ENCODE measurements around the gene TNS4.

The TNS4 gene

DNA sequence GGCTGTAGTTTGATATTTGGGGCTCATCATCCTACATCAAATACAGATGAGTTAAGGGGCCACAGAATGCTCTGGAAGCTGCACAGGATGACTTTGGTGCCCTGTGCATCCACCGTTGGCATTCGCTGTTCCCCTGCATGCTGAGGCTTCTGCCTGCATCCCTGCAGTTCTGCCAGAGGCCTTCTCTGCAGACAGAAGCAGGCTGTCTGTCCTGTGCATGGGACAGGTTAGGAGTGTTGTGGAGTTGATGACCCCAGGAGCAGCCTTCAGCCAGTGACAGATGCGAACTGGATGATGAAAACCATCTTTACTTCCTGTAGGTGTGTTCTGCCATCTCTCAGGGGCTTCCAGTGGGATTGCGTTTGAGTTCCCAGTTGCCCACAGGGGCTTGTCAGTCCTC, 13.6 kb upstream of the TNS4 start:
- no peak for DNase-seq

DNA sequence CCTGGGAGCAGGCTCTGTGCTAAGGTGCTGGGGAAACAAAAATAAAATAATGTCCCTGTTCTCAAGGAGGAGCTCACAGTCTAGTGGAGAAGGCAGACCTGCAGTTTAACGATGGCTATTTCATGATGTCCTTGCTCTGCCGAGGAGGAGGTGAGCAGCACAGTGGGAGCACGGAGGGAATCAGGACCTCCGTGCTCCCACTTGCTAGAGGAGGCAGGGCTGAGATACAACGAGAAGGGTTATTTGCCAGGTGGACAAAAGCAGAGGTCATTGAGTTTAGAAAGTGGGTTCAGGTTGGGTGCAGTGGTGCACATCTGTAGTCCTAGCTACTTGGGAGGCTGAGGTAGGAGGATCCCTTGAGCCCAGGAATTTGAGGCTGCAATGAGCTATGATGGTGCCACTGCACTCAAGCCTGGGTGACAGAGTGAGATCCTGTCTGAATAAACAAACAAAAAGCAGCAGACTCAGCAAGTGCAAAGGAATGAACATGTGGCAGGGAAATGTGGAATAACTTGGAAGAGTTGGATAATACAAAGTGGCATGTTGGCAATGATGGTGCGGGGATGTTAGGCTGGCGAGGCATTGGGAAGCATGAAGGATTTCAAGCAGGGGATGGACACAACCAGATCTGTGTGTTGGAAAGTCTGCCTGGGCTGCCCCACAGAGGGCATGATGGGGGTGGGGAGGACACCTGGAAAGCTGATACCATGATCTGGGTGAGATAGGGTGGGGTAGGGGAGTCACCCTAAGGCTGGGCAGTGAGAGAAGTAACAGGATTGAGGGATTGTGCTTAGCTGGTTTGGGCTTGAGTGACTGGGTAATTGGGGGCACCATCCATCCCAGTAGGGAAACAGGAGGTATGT, 12.8 kb upstream of the TNS4 start:
- DNase-seq: no peak

- no peak for DNase-seq
Observed at GRCh38 chr17:40511667-40512220, 10.3 kb upstream of the TNS4 start.

GRCh38 chr17:40511136-40511535, 9.7 kb upstream of the TNS4 start:
- no peak for DNase-seq

- no peak for DNase-seq
Observed at GRCh38 chr17:40510328-40510648, 8.9 kb upstream of the TNS4 start.

- no peak for DNase-seq
Observed at GRCh38 chr17:40509626-40510327, 8.4 kb upstream of the TNS4 start.

DNA sequence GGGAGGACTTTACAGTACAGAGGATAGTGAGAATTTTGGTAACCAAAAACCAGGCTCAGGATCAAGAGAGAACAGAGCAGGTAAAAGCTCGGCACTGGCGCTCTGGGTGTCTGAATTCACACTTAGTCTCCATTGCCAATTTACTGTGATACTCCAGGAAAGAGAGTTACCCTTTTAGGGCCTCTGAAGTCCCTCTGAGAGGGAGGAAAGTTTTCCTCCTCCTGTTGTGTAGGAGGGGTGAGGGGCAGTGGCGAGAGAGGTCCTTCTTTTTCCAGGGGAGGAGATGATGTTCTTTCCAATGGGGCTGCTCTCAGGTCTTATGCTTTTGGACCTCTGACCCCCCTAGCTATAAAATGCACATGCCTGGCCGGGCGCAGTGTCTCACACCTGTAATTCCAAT, 5.4 kb upstream of the TNS4 start:
- DNase-seq: no peak

DNA sequence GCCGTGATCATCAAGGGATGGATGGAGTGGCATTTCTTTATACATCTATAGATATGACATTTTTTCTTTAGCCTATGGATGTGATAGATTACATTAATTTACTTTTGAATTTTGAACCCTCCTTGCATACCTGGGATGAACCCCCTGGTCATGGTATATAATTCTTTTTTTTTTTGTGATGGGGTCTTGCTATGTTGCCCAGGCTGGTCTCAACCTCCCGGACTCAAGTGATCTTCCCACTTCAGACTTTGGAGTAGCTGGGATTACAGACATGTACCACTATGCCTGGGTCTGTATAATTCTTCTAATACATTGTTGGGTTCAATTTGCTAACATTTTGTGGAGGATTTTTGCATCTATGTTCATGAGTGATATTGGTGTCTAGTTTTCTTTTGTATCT, 1.7 kb upstream of the TNS4 start:
- DNase-seq: no peak

- no peak for DNase-seq
Observed at GRCh38 chr17:40502716-40503115, 1.3 kb upstream of the TNS4 start.

DNA sequence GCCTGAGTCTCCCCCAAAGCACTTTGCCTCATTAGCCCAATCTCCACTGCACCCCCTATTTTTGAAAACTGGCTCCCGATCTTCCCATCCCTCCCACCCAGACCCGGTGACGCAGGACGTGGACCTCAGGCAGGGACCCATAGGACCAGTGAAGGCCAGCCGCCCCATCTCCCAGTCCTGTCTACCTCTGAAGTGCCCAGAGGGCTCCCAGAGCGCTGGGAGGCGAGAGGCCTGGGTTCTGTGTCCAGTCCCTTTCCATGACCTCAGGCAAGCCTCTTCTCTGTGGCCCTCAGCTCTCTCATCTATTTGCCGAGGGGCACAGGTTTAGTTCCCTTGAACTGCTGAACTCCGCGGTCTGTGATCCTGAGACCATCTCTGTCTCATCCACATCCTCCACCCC, 714 bp downstream of the TNS4 start:
- no peak for DNase-seq

- DNase-seq: no peak
Observed at GRCh38 chr17:40500190-40500589, 1.2 kb downstream of the TNS4 start.

GRCh38 chr17:40499551-40500189, 1.8 kb downstream of the TNS4 start:
- peak; percentile 71 for DNase-seq

DNA sequence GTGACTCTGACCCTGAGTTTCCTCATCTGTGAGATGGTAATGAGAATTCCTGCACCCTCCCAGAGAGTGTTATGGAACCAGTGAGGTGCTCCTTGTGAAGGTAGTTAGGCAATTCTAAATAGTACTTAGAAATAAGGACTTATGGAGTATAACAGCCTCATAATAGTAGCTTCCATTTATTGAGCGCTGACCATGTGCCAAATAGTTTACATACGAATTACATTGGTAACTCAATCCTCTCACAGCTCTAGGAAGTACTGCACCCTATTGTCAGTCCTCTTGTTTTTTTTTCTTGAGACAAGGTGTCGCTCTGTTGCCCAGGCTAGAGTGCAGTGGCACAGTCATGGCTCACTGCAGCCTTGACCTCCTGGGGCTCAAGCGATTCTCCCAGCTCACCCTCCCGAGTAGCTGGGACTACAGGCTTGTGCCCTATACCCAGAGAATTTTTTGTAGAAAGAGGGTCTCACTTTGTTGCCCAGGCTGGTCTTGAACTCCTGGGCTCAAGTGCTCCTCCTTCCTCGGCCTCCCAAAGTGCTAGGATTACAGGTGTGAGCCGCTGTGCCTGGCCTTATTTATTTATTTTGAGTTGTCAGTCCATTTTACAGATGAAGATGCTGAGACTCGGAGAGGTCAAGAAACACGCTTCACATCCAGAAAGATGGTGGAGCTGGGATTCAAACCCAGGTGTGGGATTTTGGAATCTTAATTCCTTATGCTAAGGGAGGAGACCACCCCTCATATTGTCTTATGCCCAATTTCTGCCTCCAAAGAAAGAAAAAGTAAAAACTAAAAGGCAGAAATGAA, 2.9 kb downstream of the TNS4 start:
- DNase-seq: peak; percentile 51

- DNase-seq: no peak
Observed at GRCh38 chr17:40497695-40498094, 3.7 kb downstream of the TNS4 start.

DNA sequence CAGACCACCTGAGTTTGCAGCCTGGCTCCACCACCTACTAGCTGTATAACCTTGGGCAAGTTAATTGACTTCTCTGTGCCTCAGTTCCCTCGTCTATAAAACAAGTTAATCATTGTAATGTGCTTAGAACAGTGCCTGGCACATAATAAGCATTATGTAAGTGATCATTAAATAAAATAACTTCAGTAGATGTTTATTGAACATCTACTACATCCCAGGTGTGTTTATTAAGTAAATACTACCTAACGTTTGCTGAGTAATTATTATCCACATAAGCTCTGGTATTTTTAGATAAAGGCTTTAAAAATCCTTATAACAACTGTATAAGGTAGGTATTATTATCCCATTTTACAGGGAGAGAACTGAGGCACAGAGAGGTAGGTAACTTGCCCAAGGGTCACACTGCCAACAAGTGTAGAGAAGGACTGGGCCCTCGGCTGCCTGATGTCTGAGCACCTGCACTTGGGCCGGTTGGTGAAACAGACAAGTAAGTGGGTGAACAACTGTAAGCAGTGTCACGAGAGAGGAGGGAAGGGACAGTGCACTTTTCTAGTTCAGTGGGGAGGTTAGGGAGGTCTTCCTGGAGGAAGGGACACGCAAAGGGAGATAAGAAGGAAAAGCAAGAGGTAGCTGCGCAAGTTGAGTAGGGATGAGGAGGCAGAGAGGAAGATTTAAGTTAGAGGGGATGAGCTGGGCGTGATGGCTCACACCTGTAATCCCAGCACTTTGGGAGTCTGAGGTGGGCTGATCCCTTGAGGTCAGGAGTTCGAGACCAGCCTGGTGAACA, 4.6 kb downstream of the TNS4 start:
- no peak for DNase-seq

GRCh38 chr17:40496170-40496569, 5.3 kb downstream of the TNS4 start:
- DNase-seq: no peak

DNA sequence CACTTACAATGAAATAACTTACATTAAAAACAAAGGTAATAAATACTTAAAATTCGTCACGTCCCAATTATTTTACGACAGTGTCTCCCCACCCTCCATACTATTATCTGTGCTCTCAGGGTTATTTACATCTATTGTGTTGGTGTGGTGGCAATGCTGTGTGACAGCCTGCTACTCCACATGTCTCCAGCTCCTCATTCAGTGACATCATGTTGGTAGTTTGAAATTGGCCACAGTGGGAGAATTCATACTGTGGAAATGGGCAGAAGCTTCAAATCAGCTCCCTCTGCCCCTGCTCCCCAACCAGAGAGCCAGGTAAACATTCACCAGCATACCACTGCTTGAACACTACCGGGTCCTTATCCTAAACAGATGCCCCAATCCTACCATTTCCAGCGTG, 6.3 kb downstream of the TNS4 start:
- no peak for DNase-seq

DNA sequence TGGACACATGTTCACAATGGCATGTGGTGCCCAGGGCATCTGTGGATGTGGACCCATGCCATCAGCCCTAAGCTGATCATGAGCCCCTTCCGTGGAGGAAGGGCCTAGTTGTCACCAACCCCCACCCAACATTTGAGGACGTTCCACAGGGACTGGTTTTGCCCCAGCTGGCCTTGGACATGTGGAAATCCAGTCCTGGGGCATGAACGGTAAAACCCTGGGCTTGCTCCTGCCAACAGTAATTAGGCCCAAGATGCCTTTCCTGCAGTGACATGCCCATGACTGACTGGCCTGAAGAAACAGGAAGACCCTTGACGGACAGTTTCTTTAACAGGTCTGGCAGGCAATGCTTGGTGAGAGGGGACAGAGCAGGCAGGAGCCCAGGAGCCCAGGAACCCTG, 7.7 kb downstream of the TNS4 start:
- DNase-seq: no peak

DNA sequence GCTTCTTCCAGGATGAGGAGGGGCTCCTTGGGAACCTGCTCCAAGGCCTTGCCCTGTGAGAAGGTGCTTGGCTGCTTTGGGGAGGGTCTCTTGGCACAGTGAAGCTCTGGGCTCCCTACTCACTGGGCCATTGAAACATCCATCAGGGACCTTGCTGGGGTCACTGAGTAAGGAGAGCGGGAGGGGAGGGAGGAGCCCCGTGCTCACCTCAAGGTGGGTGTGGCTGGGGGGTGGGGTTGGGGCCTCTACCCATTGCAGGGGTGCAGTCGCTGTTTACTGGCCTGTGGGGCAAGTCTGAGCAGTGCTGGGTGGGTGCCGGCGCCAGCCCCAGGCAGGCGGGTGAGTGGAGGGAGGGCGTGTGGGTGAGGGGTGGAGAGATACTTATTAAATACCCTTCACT, 9.9 kb downstream of the TNS4 start:
- DNase-seq: no peak

- DNase-seq: no peak
Observed at GRCh38 chr17:40490982-40491381, 10.4 kb downstream of the TNS4 start.

DNA sequence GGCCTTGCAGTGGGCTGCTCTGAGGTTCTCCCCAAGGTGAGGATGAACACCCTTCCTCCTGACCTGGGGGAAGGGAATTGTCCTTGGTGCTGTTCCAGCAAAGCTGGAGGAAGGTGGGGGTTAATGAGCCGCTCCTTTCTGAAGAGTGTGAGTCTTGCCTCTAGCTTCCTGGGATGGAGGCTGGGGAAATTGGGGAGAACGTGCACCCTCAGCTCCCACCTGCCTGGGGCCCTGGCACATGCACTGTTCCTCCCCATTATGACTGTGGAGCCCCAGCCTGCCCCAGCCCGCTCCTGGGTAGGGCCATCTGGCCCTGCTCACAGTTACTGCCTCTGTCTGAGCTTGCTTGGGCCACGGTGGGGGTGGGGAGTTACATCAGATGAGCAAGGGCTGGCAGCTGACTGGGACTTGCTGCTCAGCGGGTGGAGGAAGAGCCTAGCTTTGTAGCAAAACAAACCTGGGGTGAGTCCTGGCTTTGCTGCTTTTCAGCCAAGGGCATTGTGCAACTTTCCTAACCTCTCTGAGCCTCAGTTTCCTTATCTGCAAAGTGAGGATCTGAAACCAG, 11.1 kb downstream of the TNS4 start:
- peak; percentile 86 for DNase-seq

Measured in DMS153 (cell line).